Effector memory CD4-positive, alpha-beta T cell (primary cell): ENCODE measurements around the gene C5orf58.
A peak's percentile ranks its signal among the peaks of the same experiment; 100 is the strongest.

Experiments used
- DNase-seq, 3 donors: peaks; one replicate each; pipeline ENCODE4 v3.0.0-alpha.2; 2020
- H3K27ac ChIP-seq: 2 replicates; pipeline ENCODE4 v1.7.0; 2013; ENCODE audit warnings: mild to moderate bottlenecking, low read length, moderate library complexity; ENCODE audit not compliant: insufficient read depth, poor library complexity, severe bottlenecking
- H3K27me3 ChIP-seq: replicated peaks from 2 replicates; pipeline ENCODE4 v1.7.0; 2013; ENCODE audit warnings: mild to moderate bottlenecking, low read length; ENCODE audit not compliant: insufficient read depth, control insufficient read depth, poor library complexity, severe bottlenecking
- H3K36me3 ChIP-seq: 2 replicates; pipeline ENCODE4 v1.7.0; 2013; ENCODE audit warnings: mild to moderate bottlenecking, low read length, moderate library complexity; ENCODE audit not compliant: control insufficient read depth, insufficient read depth
- H3K4me1 ChIP-seq: 2 replicates; pipeline ENCODE4 v1.7.0; 2013; ENCODE audit warnings: low read length, mild to moderate bottlenecking; ENCODE audit not compliant: control insufficient read depth, insufficient read depth, poor library complexity, severe bottlenecking
- H3K4me3 ChIP-seq: 2 replicates; pipeline ENCODE4 v1.7.0; 2013; ENCODE audit warnings: low read length, low read depth, mild to moderate bottlenecking; ENCODE audit not compliant: insufficient read depth, poor library complexity, severe bottlenecking
- H3K9me3 ChIP-seq: 2 replicates; pipeline ENCODE4 v1.7.0; 2013; ENCODE audit warnings: mild to moderate bottlenecking, low read length, moderate library complexity; ENCODE audit not compliant: control insufficient read depth

The C5orf58 gene

GRCh38 chr5:170289121-170289520 is 56.3 kb downstream of the C5orf58 start:
- H3K4me3 ChIP-seq = no peak overlapping the region

GRCh38 chr5:170289764-170290163 is 57.0 kb downstream of the C5orf58 start:
- no peak for DNase-seq
- Histone ChIP-seq H3K9me3 (no peaks in the 10 kb centered on the region), H3K27me3 (no peaks in the 10 kb centered on the region), H3K36me3 (peaks cover 60% of the 10 kb centered on the region), H3K27ac (peak overlapping the region; percentile 97), H3K4me3 (no peak overlapping the region), H3K4me1 (peaks cover 85% of the 10 kb centered on the region)

More at GRCh38 chr5:170289121-170289520, 56.3 kb downstream of the C5orf58 start:
- peaks cover 87% of the 10 kb centered on the region for H3K4me1 ChIP-seq
- H3K9me3 ChIP-seq = no peaks in the 10 kb centered on the region
- DNase-seq = no peak
- peaks cover 65% of the 10 kb centered on the region for H3K36me3 ChIP-seq
- H3K27me3 ChIP-seq = no peaks in the 10 kb centered on the region
- H3K27ac ChIP-seq = peak overlapping the region; percentile 58

GRCh38 chr5:170290498-170290897 is 57.7 kb downstream of the C5orf58 start:
- Histone ChIP-seq H3K27me3 (no peaks in the 10 kb centered on the region), H3K27ac (peak overlapping the region; percentile 97), H3K9me3 (no peaks in the 10 kb centered on the region), H3K36me3 (peaks cover 55% of the 10 kb centered on the region), H3K4me3 (no peak overlapping the region), H3K4me1 (peaks cover 84% of the 10 kb centered on the region)
- DNase-seq = no peak

GRCh38 chr5:170292179-170293104 is 59.7 kb downstream of the C5orf58 start:
- H3K4me1 ChIP-seq = peaks cover 67% of the 10 kb centered on the region
- DNase-seq = no peak
- H3K4me3 ChIP-seq = peak overlapping the region; percentile 98
- H3K27ac ChIP-seq = peak overlapping the region; percentile 97
- peaks cover 44% of the 10 kb centered on the region for H3K36me3 ChIP-seq
- H3K27me3 ChIP-seq = no peaks in the 10 kb centered on the region
- H3K9me3 ChIP-seq = no peaks in the 10 kb centered on the region

- peak overlapping the region; percentile 97 for H3K27ac ChIP-seq
- peaks cover 65% of the 10 kb centered on the region for H3K4me1 ChIP-seq
- H3K36me3 ChIP-seq = peaks cover 43% of the 10 kb centered on the region
- H3K27me3 ChIP-seq = no peaks in the 10 kb centered on the region
- peak; percentile 46 to 70 (median 49) for DNase-seq
- peak overlapping the region; percentile 98 for H3K4me3 ChIP-seq
- H3K9me3 ChIP-seq = no peaks in the 10 kb centered on the region
These were observed 60.5 kb downstream of the C5orf58 start for GRCh38 chr5:170293273-170293672.

GRCh38 chr5:170294057-170294456 is 61.3 kb downstream of the C5orf58 start:
- peaks cover 38% of the 10 kb centered on the region for H3K36me3 ChIP-seq
- no peak for DNase-seq
- peak overlapping the region; percentile 98 for H3K4me3 ChIP-seq
- no peaks in the 10 kb centered on the region for H3K9me3 ChIP-seq
- no peaks in the 10 kb centered on the region for H3K27me3 ChIP-seq
- H3K4me1 ChIP-seq = peaks cover 64% of the 10 kb centered on the region
- peak overlapping the region; percentile 97 for H3K27ac ChIP-seq

- Histone ChIP-seq H3K27me3 (no peaks in the 10 kb centered on the region), H3K4me1 (peaks cover 61% of the 10 kb centered on the region), H3K9me3 (no peaks in the 10 kb centered on the region), H3K27ac (peak overlapping the region; percentile 97), H3K4me3 (peak overlapping the region; percentile 98), H3K36me3 (peaks cover 38% of the 10 kb centered on the region)
- no peak for DNase-seq
These were observed 61.8 kb downstream of the C5orf58 start for GRCh38 chr5:170294556-170294955.
